HG03175 (cell line): ENCODE data around the gene FBXO7.

Experiments
- ATAC-seq: cut with Tn5 transposase; IDR thresholded peaks from one replicate; pipeline ENCODE4 v1.9.1; 2021; ENCODE audit warnings: mild to moderate bottlenecking, moderate library complexity; ENCODE audit not compliant: unreplicated experiment

FBXO7 gene

GRCh38 chr22:32487461-32487860 is 12.8 kb downstream of the FBXO7 start:
- ATAC-seq: no peak

- no peak for ATAC-seq
These were observed 14.8 kb downstream of the FBXO7 start for GRCh38 chr22:32489377-32489776.

GRCh38 chr22:32490279-32490678 is 15.7 kb downstream of the FBXO7 start:
- no peak for ATAC-seq

- ATAC-seq: no peak
These were observed 17.5 kb downstream of the FBXO7 start for GRCh38 chr22:32492111-32492510.

- ATAC-seq: no peak
These were observed 18.9 kb downstream of the FBXO7 start for GRCh38 chr22:32493551-32493950.

- ATAC-seq: no peak
These were observed 20.4 kb downstream of the FBXO7 start for GRCh38 chr22:32494971-32495370.

GRCh38 chr22:32499666-32500065 is 25.1 kb downstream of the FBXO7 start:
- ATAC-seq: no peak

GRCh38 chr22:32501836-32502752 is 27.5 kb downstream of the FBXO7 start:
- no peak for ATAC-seq

GRCh38 chr22:32509045-32509444 is 34.4 kb downstream of the FBXO7 start:
- ATAC-seq: no peak

- no peak for ATAC-seq
These were observed 36.7 kb downstream of the FBXO7 start for GRCh38 chr22:32511274-32511673.

- ATAC-seq: no peak
These were observed 37.2 kb downstream of the FBXO7 start for GRCh38 chr22:32511776-32512175.

- ATAC-seq: no peak
These were observed 37.8 kb downstream of the FBXO7 start for GRCh38 chr22:32512267-32512982.

GRCh38 chr22:32515084-32515483 is 40.5 kb downstream of the FBXO7 start:
- no peak for ATAC-seq

GRCh38 chr22:32517488-32517887 is 42.9 kb downstream of the FBXO7 start:
- ATAC-seq: no peak

GRCh38 chr22:32517921-32518320 is 43.3 kb downstream of the FBXO7 start:
- no peak for ATAC-seq

- ATAC-seq: no peak
These were observed 43.8 kb downstream of the FBXO7 start for GRCh38 chr22:32518381-32518780.

GRCh38 chr22:32518848-32519247 is 44.2 kb downstream of the FBXO7 start:
- ATAC-seq: no peak

GRCh38 chr22:32520612-32521011 is 46.0 kb downstream of the FBXO7 start:
- no peak for ATAC-seq

- ATAC-seq: no peak
These were observed 47.6 kb downstream of the FBXO7 start for GRCh38 chr22:32522237-32522636.

- ATAC-seq: no peak
These were observed 53.1 kb downstream of the FBXO7 start for GRCh38 chr22:32527756-32528155.

- ATAC-seq: no peak
These were observed 53.7 kb downstream of the FBXO7 start for GRCh38 chr22:32528316-32528715.
